ENCODE results near the gene ABLIM2.

Gene ABLIM2

GRCh38 chr4:8044699-8045098 lies 113.9 kb downstream of the ABLIM2 start:
- Histone ChIP-seq H4K20me1 (ENCODE audit: low read depth, low read length) (no peaks in the 10 kb centered on the region), H3K9ac (ENCODE audit: low read length) (no peak overlapping the region), H3K9me2 (replicated peaks; ENCODE audit: insufficient read depth, low read length) (no peaks in the 10 kb centered on the region), H3K27ac (ENCODE audit: low read depth, low read length) (no peak overlapping the region), H3K9me3 (ENCODE audit: insufficient read depth, low read length) (no peaks in the 10 kb centered on the region), H2AFZ (ENCODE audit: low read depth, low read length, severe bottlenecking) (no peak overlapping the region), H3K4me2 (ENCODE audit: low read depth, low read length, poor library complexity, severe bottlenecking) (no peak overlapping the region), H3K79me2 (ENCODE audit: insufficient read depth, low read length) (no peaks in the 10 kb centered on the region), H3K27me3 (ENCODE audit: low read length) (no peaks in the 10 kb centered on the region), H3K4me3 (ENCODE audit: insufficient read depth, low read length, poor library complexity, severe bottlenecking) (no peak overlapping the region), H3K36me3 (ENCODE audit: low read length) (no peaks in the 10 kb centered on the region), H3F3A (ENCODE audit: insufficient read depth) (no peaks in the 10 kb centered on the region)
- TF ChIP-seq EZH2phosphoT487 (conservative IDR thresholded peaks at IDR 0.05; ENCODE audit: low read length) = no peak
- no peak for TF ChIP-seq CTCF (IDR thresholded peaks at IDR 0.05; ENCODE audit: insufficient read depth, low read length, poor library complexity, severe bottlenecking)

- TF ChIP-seq CTCF (IDR thresholded peaks at IDR 0.05; ENCODE audit: insufficient read depth, low read length, poor library complexity, severe bottlenecking) = no peak
- TF ChIP-seq EZH2phosphoT487 (conservative IDR thresholded peaks at IDR 0.05; ENCODE audit: low read length) = no peak
- Histone ChIP-seq H3K9me2 (replicated peaks; ENCODE audit: insufficient read depth, low read length) (no peaks in the 10 kb centered on the region), H3K27ac (ENCODE audit: low read depth, low read length) (no peak overlapping the region), H3K27me3 (ENCODE audit: low read length) (no peaks in the 10 kb centered on the region), H3K4me3 (ENCODE audit: insufficient read depth, low read length, poor library complexity, severe bottlenecking) (no peak overlapping the region), H3K79me2 (ENCODE audit: insufficient read depth, low read length) (no peaks in the 10 kb centered on the region), H3K9ac (ENCODE audit: low read length) (no peak overlapping the region), H2AFZ (ENCODE audit: low read depth, low read length, severe bottlenecking) (no peak overlapping the region), H3K36me3 (ENCODE audit: low read length) (no peaks in the 10 kb centered on the region), H3F3A (ENCODE audit: insufficient read depth) (no peaks in the 10 kb centered on the region), H4K20me1 (ENCODE audit: low read depth, low read length) (no peaks in the 10 kb centered on the region), H3K9me3 (ENCODE audit: insufficient read depth, low read length) (no peaks in the 10 kb centered on the region), H3K4me2 (ENCODE audit: low read depth, low read length, poor library complexity, severe bottlenecking) (no peak overlapping the region)
These were observed 114.4 kb downstream of the ABLIM2 start for GRCh38 chr4:8044244-8044643.

GRCh38 chr4:8043596-8043995 lies 115.0 kb downstream of the ABLIM2 start:
- H3K4me2 ChIP-seq (ENCODE audit: low read depth, low read length, poor library complexity, severe bottlenecking) = no peak overlapping the region
- no peaks in the 10 kb centered on the region for H3K79me2 ChIP-seq (ENCODE audit: insufficient read depth, low read length)
- no peaks in the 10 kb centered on the region for H3K36me3 ChIP-seq (ENCODE audit: low read length)
- H3K4me3 ChIP-seq (ENCODE audit: insufficient read depth, low read length, poor library complexity, severe bottlenecking) = no peak overlapping the region
- TF ChIP-seq CTCF (IDR thresholded peaks at IDR 0.05; ENCODE audit: insufficient read depth, low read length, poor library complexity, severe bottlenecking) = no peak
- no peak for TF ChIP-seq EZH2phosphoT487 (conservative IDR thresholded peaks at IDR 0.05; ENCODE audit: low read length)
- H3K27ac ChIP-seq (ENCODE audit: low read depth, low read length) = no peak overlapping the region
- H4K20me1 ChIP-seq (ENCODE audit: low read depth, low read length) = no peaks in the 10 kb centered on the region
- no peaks in the 10 kb centered on the region for H3K9me2 ChIP-seq (replicated peaks; ENCODE audit: insufficient read depth, low read length)
- H3K9me3 ChIP-seq (ENCODE audit: insufficient read depth, low read length) = no peaks in the 10 kb centered on the region
- no peaks in the 10 kb centered on the region for H3F3A ChIP-seq (ENCODE audit: insufficient read depth)
- H2AFZ ChIP-seq (ENCODE audit: low read depth, low read length, severe bottlenecking) = no peak overlapping the region
- no peaks in the 10 kb centered on the region for H3K27me3 ChIP-seq (ENCODE audit: low read length)
- no peak overlapping the region for H3K9ac ChIP-seq (ENCODE audit: low read length)
